Astrocyte of the spinal cord (primary cell): Measurements from ENCODE around the gene ITPRID2.

Experiments used
- DNase-seq: peaks from one replicate; pipeline ENCODE4 v3.0.0; 2011; ENCODE audit warnings: low read depth, low spot score
- H3K4me3 ChIP-seq: 2 replicates; pipeline ENCODE4 v1.5.1; 2011; ENCODE audit warnings: low read depth, mild to moderate bottlenecking, low read length, moderate library complexity
- in situ Hi-C: cut with HindIII; loops from 2 replicates; pipeline ENCODE4 v1.10.0; 2017; ENCODE audit warnings: low sequenced_read_pairs
- TF ChIP-seq, protein P1 (sequence below): IDR thresholded peaks from 2 replicates; pipeline ENCODE4 v1.5.1; 2012; ENCODE audit warnings: low read depth, mild to moderate bottlenecking, low read length, inconsistent platforms

Gene ITPRID2

DNA sequence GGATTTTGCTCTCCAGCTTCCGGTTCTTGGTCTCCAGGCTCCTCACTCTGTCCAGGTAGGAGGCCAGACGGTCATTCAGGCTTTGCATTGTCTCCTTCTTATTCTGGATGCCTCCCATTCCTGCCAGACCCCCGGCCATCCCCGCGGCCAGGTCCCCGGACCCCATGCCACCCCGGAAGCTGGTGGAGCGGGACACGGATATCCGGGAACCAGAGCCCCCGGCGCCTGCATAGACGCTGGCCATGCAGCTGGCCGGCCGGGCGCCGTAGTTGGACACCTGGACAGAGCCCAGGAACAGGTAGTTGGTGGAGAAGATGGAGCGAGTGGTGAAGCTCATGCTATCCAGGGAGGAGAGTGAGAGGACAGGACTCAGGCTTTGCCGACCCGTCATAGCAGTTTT is 70.6 kb downstream of the ITPRID2 start:
- in situ Hi-C loops, result no loop called here
- TF ChIP-seq, protein P1, sequence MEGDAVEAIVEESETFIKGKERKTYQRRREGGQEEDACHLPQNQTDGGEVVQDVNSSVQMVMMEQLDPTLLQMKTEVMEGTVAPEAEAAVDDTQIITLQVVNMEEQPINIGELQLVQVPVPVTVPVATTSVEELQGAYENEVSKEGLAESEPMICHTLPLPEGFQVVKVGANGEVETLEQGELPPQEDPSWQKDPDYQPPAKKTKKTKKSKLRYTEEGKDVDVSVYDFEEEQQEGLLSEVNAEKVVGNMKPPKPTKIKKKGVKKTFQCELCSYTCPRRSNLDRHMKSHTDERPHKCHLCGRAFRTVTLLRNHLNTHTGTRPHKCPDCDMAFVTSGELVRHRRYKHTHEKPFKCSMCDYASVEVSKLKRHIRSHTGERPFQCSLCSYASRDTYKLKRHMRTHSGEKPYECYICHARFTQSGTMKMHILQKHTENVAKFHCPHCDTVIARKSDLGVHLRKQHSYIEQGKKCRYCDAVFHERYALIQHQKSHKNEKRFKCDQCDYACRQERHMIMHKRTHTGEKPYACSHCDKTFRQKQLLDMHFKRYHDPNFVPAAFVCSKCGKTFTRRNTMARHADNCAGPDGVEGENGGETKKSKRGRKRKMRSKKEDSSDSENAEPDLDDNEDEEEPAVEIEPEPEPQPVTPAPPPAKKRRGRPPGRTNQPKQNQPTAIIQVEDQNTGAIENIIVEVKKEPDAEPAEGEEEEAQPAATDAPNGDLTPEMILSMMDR, result no peak

DNA sequence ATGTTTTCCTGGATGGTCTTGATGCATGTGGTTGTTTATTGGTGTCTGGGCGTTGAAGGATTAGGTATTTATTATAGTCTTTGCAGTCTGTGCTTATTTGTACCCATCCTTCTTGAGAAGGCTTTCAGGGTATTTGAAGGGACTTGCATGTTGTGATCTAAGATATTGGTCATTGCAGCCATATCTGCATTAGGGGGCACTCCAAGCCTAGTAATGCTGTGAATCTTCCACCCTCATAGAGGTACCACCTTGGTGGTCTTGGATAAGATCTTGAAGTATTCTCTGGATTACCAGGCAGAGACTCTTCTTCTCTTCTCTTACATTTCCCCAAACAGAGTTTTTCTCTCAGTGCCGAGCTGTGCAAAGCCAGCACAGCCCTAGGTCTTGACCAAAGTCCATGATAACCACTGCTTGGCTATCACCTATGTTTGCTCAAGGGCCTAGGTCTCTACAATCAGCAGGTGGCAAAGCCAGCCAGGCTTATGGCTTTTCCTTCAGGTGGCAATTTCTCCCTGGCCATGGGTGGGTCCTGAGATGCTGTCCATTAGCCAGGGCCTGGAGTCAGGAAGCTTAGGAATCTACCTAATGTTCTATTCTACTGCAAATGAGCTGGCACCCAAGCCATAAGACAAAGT is 78.7 kb downstream of the ITPRID2 start:
- TF ChIP-seq, protein P1, result no peak
- in situ Hi-C loops, result no loop called here
- no peak for DNase-seq
- H3K4me3 ChIP-seq, result no peak overlapping the region

More for the DNA sequence above, 70.6 kb downstream of the ITPRID2 start:
- DNase-seq, result no peak
- H3K4me3 ChIP-seq, result no peak overlapping the region

DNA sequence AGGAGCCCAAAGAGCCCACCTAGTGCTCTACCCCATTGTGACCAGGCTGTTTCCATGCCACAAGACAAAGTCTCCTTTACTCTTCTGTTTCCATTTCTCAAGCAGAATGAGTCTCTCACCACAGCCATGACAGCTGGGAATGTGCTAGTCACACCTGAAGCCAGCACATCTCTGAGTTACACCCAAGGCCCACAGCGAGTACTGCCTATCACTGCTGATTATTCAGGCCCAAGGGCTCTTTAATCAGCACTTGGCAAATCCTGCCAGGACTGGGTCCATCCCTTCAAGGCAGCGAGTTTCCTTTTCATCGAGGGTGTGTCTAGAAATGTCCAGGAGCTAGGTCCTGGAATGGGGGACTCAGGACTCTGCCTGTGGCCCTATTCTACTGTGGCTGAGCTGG is 79.5 kb downstream of the ITPRID2 start:
- H3K4me3 ChIP-seq, result no peak overlapping the region
- no peak for DNase-seq
- in situ Hi-C loops, result no loop called here
- TF ChIP-seq, protein P1, result no peak

DNA sequence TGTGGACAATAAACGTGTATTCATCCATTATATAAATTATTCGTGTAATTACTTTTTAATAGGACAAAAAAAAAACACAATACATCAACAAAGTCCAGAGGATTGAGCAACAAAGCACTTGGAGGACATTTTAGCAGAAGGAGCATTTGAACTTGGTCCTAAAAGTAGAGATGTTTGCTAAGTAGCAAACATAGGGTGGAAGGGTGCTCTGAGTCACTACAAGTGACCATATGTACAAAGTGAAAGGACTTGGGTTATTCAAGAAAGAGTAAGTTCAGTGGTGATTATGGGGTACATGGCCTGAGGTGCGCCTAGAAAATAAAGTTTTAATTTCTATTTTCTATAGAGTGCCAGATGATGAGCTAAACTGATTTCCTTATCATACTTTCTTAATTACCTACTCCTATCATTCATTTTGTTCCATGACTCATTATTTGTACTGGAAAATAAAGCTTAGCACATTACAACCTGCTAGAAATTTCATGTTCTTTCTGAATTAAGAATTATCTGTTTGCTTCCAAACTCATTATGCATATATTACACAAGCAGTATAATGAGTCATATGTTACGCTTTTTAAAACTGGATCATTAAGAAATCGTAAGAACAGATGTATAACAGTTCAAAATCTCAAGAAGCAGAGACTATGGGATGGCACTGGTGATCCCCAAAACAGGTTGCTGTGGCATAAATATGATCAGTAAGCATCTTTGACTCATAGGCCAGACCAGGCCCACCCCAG is 81.1 kb downstream of the ITPRID2 start:
- DNase-seq, result no peak
- in situ Hi-C loops, result no loop called here
- TF ChIP-seq, protein P1, result no peak
- no peak overlapping the region for H3K4me3 ChIP-seq

DNA sequence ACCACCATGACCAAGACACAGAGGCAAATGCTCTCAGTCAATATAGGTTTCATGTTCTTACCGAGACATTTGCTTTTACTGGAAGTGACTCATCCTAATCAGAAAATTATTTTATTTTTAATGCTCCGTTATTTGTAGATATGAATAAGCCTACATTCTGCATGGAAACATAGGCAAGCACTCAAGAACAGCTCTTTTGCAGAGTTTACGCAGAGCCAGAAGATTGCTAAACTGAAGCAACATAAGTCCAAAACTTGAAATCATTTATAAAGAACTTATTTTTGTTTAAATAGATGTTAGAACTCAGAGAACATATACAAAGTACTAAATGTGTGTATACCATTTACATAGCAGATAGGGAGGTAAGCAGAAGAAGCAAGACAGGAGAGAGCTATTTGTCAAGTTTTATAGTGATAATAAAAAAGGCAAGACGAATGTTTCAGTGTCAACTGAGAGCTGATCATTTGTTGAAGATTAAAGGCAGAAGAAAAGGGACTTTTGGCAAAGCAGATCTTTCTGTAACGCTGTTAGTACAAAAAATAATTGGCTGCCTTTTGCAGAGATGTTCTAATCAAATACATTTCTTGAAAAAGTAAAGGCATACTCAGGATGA is 81.7 kb downstream of the ITPRID2 start:
- no peak for DNase-seq
- in situ Hi-C loops, result no loop called here
- TF ChIP-seq, protein P1, result no peak
- no peak overlapping the region for H3K4me3 ChIP-seq

DNA sequence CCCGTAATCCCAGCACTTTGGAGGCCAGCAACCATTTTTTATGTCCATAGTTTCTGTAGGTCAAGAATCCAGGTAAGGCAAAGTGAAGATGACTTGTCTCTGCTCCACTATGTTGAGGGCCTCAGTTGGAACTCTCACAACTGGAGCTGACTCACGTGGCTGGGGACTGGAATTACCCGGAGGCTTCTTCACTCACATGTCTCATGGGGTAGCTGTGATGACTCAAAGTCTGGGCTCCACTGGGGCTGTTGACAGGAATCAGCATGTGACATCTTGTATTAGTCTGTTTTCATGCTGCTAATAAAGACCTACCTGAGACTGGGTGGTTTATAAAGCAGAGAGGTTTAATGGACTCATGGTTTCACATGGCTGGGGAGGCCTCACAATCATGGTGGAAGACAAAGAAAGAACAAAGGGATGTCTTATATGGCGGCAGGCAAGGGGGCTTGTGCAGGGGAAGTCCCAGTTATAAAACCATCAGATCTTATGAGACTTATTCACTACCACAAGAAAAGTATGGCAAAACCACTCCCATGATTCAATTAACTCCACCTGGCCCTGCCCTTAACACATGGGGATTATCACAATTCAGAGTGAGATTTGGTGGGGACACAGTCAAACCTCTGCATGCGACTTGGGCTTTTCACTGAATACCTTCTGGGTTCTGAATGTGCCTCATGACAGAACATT is 86.3 kb downstream of the ITPRID2 start:
- TF ChIP-seq, protein P1, result no peak
- DNase-seq, result no peak
- in situ Hi-C loops, result no loop called here
- H3K4me3 ChIP-seq, result no peak overlapping the region
